ENCODE results near the gene SARDH. TPM values are rescaled to one million over a fixed set of nuclear protein-coding genes. Genes with fewer than 3 reads are reported as not detected.

Gene SARDH
- total and polyA plus RNA-seq, 2 of the 8 experiments (the other 6 are each of a cell fraction or from before 2014, with no cell fraction given) = 6.4 to 7.4 TPM

- Histone ChIP-seq H3K23ac (ENCODE audit: insufficient read length) (no peak overlapping the region), H4K91ac (replicated peaks; ENCODE audit: insufficient read length, low read length) (no peak overlapping the region), H3K56ac (replicated peaks; ENCODE audit: insufficient read length, low read depth, low read length) (no peak overlapping the region), H2BK5ac (ENCODE audit: low read depth, low read length) (no peak overlapping the region), H3K79me1 (ENCODE audit: low read depth, low read length) (no peaks in the 10 kb centered on the region), H3K27me3 (replicated peaks in 1 of 4; ENCODE audit: control insufficient read depth in 3 of 4, extremely low read depth in 1 of 4, insufficient read depth in 3 of 4, low read length in 3 of 4) (no peaks in the 10 kb centered on the region; a peak in 1 of 7 replicates), H3K18ac (ENCODE audit: extremely low read depth, low read length) (no peak overlapping the region), H3K27ac (ENCODE audit: low read depth, low read length) (no peak overlapping the region), H3K79me2 (ENCODE audit: control insufficient read depth in 1 of 2, insufficient read depth in 2 of 2, low read length in 2 of 2) (no peaks in the 10 kb centered on the region), H4K5ac (ENCODE audit: insufficient read length, low read depth, low read length) (no peak overlapping the region), H3K23me2 (ENCODE audit: low read depth, low read length) (no peaks in the 10 kb centered on the region; the same call in 1 of the 2 replicates), H3K9ac (replicated peaks in 1 of 4; ENCODE audit: extremely low read depth in 1 of 4, low read depth in 3 of 4, low read length in 3 of 4) (no peak overlapping the region), H2BK12ac (ENCODE audit: low read depth, low read length) (no peak overlapping the region), H2AK5ac (ENCODE audit: low read depth, low read length) (no peak overlapping the region), H4K20me1 (replicated peaks in 1 of 2; ENCODE audit: control insufficient read depth in 1 of 2, insufficient read depth in 2 of 2, low read length in 2 of 2) (peaks cover 3% of the 10 kb centered on the region in 2 experiments), H3K14ac (ENCODE audit: insufficient read length) (no peak overlapping the region), H3K4me1 (replicated peaks in 1 of 4; ENCODE audit: control insufficient read depth in 3 of 4, insufficient read depth in 4 of 4, low read length in 3 of 4) (no peaks in the 10 kb centered on the region), H3K4me3 (ENCODE audit: extremely low read depth in 1 of 4, insufficient read depth in 2 of 4, low read depth in 3 of 4, low read length in 4 of 4) (no peak overlapping the region), H4K8ac (ENCODE audit: extremely low read depth, insufficient read depth, low read length) (no peak overlapping the region), H2BK120ac (replicated peaks; ENCODE audit: low read depth, low read length) (no peak overlapping the region), H3K4ac (replicated peaks; ENCODE audit: insufficient read length, low read depth, low read length) (no peak overlapping the region), H2AFZ (ENCODE audit: low read length) (no peak overlapping the region), H3K36me3 (ENCODE audit: control insufficient read depth in 2 of 4, insufficient read depth in 4 of 4, low read length in 3 of 4) (peaks cover 2 to 12% (median 9%) of the 10 kb centered on the region in 4 experiments; a peak in 6 of 8 replicates), H3K9me3 (ENCODE audit: insufficient read depth in 2 of 2, low read depth in 1 of 2, low read length in 1 of 2) (peaks cover 0 to 3% of the 10 kb centered on the region in 2 experiments; a peak in 1 of 4 replicates), H2BK20ac (ENCODE audit: low read length) (no peak overlapping the region), H3K4me2 (ENCODE audit: insufficient read depth in 1 of 2, low read depth in 2 of 2, low read length in 2 of 2) (no peak overlapping the region), H2BK15ac (ENCODE audit: low read length) (no peak overlapping the region)
- TF ChIP-seq SP4 (IDR thresholded peaks at IDR 0.05; ENCODE audit: low read length) (no peak), ASH2L (IDR thresholded peaks at IDR 0.05; ENCODE audit: low read length) (no peak), KDM1A (IDR thresholded peaks at IDR 0.05; ENCODE audit: borderline replicate concordance, low read length) (no peak), JUND (IDR thresholded peaks at IDR 0.05; ENCODE audit: low read length) (no peak), EP300 (IDR thresholded peaks at IDR 0.05; ENCODE audit: borderline replicate concordance in 1 of 2, low read depth in 2 of 2, low read length in 2 of 2) (no peak), YY1 (IDR thresholded peaks at IDR 0.05; ENCODE audit: low read depth, low read length) (no peak), TCF12 (IDR thresholded peaks at IDR 0.05; ENCODE audit: low read depth, low read length) (no peak), GTF2F1 (IDR thresholded peaks at IDR 0.05; ENCODE audit: borderline replicate concordance, low read depth, low read length) (no peak), CEBPB (IDR thresholded peaks at IDR 0.05; ENCODE audit: low read depth, low read length) (no peak), GABPA (IDR thresholded peaks at IDR 0.05; ENCODE audit: borderline replicate concordance, insufficient read depth, low read length) (no peak), TAF7 (optimal IDR thresholded peaks at IDR 0.05; ENCODE audit: borderline replicate concordance, low read depth, low read length) (no peak)
- TF ChIP-seq, protein P1, sequence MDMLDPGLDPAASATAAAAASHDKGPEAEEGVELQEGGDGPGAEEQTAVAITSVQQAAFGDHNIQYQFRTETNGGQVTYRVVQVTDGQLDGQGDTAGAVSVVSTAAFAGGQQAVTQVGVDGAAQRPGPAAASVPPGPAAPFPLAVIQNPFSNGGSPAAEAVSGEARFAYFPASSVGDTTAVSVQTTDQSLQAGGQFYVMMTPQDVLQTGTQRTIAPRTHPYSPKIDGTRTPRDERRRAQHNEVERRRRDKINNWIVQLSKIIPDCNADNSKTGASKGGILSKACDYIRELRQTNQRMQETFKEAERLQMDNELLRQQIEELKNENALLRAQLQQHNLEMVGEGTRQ (IDR thresholded peaks at IDR 0.05; ENCODE audit: low read length) = no peak
- FAIRE-seq (no peak), DNase-seq (ENCODE audit: low read depth in 1 of 2, low spot score in 2 of 2) (no peak)
- POLR2A ChIA-PET (ENCODE audit: partially characterized antibody) = no interaction called here
- CTCF ChIA-PET (ENCODE audit: partially characterized antibody) = interaction anchor here (0.7 to 2.9 kb wide), 6 partner anchors 10 to 260 kb away, joined by 3 to 28 read pairs (median 4); partner anchors contain the start of gene SARDH
- 86% methylated on average over 1 of the region's 1 CpG; no CpG with 5 or more reads in 1 of the 2 experiments for WGBS, 2 experiments (ENCODE audit: extremely low coverage in 1 of 2, insufficient coverage in 1 of 2, insufficient read length in 1 of 2, insufficient replicate concordance in 2 of 2, low coverage in 1 of 2, low lambda C conversion rate in 2 of 2, missing lambda C conversion rate in 1 of 2)
These were observed 28.9 kb upstream of the SARDH start for GRCh38 chr9:133767008-133767407.
